ENCODE data around the gene ATP9B. TPM values are rescaled to one million over a fixed set of nuclear protein-coding genes. Genes with fewer than 3 reads are reported as not detected.

ATP9B gene
- polyA plus RNA-seq, 1 of the 3 experiments (the other 2 are of a cell fraction), result 11.2 TPM

DNA sequence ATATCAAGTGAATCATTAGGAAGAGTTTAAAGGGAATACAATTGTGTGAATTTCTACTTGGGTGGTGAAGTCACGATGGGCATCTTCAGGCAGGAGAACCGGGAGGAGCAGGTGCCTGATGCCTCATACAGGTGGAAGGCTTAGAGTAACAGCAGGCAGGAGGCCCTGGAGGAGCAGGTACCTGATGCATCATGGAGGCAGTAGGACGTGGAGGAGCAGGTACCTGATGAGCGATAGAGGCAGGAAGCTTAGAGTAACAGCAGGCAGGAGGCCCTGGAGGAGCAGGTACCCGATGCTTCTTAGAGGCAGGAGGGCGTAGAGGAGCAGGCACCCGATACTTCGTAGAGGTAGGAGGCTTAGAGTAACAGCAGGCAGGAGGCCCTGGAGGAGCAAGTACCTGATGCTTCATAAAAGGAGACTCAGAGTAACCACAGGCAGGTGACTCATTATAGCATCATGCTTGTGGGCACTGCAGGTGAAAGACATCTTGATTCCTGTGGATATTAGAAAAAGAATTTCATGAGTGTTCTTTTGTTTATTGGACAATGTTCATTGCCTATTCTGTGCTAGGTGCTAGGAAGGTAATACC, 133.9 kb downstream of the ATP9B start:
- H3K4me2 ChIP-seq, result no peak overlapping the region
- WGBS (ENCODE audit: low lambda C conversion rate), result 93% methylated on average over 8 of the region's 8 CpGs
- H3K9me2 ChIP-seq, result no peaks in the 10 kb centered on the region
- peaks cover 0 to 8% of the 10 kb centered on the region in 2 experiments for H3K36me3 ChIP-seq (replicated peaks in 1 of 2; ENCODE audit: control insufficient read depth in 1 of 2, insufficient read depth in 2 of 2, low read length in 1 of 2)
- DNase-seq, result no peak
- CTCF ChIA-PET, result no interaction called here
- H3K9ac ChIP-seq, result no peak overlapping the region
- no peak overlapping the region for H3K27ac ChIP-seq (ENCODE audit: low read depth in 2 of 2, low read length in 1 of 2)
- H3K79me2 ChIP-seq (ENCODE audit: insufficient read depth), result no peaks in the 10 kb centered on the region
- no peak for TF ChIP-seq EZH2phosphoT487 (IDR thresholded peaks at IDR 0.05; ENCODE audit: borderline replicate concordance, low read depth)
- TF ChIP-seq, protein P1, sequence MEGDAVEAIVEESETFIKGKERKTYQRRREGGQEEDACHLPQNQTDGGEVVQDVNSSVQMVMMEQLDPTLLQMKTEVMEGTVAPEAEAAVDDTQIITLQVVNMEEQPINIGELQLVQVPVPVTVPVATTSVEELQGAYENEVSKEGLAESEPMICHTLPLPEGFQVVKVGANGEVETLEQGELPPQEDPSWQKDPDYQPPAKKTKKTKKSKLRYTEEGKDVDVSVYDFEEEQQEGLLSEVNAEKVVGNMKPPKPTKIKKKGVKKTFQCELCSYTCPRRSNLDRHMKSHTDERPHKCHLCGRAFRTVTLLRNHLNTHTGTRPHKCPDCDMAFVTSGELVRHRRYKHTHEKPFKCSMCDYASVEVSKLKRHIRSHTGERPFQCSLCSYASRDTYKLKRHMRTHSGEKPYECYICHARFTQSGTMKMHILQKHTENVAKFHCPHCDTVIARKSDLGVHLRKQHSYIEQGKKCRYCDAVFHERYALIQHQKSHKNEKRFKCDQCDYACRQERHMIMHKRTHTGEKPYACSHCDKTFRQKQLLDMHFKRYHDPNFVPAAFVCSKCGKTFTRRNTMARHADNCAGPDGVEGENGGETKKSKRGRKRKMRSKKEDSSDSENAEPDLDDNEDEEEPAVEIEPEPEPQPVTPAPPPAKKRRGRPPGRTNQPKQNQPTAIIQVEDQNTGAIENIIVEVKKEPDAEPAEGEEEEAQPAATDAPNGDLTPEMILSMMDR (IDR thresholded peaks at IDR 0.05), result no peak
- no peak for TF ChIP-seq GABPA (IDR thresholded peaks at IDR 0.05; ENCODE audit: low read depth)
- no peak for TF ChIP-seq NFIC (IDR thresholded peaks at IDR 0.05; ENCODE audit: borderline replicate concordance)
- TF ChIP-seq TEAD4 (IDR thresholded peaks at IDR 0.05; ENCODE audit: borderline replicate concordance, insufficient read depth), result no peak
- no peak for TF ChIP-seq RAD21 (IDR thresholded peaks at IDR 0.05; ENCODE audit: low read length)
- TF ChIP-seq, protein P2, sequence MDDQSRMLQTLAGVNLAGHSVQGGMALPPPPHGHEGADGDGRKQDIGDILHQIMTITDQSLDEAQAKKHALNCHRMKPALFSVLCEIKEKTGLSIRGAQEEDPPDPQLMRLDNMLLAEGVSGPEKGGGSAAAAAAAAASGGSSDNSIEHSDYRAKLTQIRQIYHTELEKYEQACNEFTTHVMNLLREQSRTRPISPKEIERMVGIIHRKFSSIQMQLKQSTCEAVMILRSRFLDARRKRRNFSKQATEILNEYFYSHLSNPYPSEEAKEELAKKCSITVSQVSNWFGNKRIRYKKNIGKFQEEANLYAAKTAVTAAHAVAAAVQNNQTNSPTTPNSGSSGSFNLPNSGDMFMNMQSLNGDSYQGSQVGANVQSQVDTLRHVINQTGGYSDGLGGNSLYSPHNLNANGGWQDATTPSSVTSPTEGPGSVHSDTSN (IDR thresholded peaks at IDR 0.05), result no peak
- TF ChIP-seq, protein P3, sequence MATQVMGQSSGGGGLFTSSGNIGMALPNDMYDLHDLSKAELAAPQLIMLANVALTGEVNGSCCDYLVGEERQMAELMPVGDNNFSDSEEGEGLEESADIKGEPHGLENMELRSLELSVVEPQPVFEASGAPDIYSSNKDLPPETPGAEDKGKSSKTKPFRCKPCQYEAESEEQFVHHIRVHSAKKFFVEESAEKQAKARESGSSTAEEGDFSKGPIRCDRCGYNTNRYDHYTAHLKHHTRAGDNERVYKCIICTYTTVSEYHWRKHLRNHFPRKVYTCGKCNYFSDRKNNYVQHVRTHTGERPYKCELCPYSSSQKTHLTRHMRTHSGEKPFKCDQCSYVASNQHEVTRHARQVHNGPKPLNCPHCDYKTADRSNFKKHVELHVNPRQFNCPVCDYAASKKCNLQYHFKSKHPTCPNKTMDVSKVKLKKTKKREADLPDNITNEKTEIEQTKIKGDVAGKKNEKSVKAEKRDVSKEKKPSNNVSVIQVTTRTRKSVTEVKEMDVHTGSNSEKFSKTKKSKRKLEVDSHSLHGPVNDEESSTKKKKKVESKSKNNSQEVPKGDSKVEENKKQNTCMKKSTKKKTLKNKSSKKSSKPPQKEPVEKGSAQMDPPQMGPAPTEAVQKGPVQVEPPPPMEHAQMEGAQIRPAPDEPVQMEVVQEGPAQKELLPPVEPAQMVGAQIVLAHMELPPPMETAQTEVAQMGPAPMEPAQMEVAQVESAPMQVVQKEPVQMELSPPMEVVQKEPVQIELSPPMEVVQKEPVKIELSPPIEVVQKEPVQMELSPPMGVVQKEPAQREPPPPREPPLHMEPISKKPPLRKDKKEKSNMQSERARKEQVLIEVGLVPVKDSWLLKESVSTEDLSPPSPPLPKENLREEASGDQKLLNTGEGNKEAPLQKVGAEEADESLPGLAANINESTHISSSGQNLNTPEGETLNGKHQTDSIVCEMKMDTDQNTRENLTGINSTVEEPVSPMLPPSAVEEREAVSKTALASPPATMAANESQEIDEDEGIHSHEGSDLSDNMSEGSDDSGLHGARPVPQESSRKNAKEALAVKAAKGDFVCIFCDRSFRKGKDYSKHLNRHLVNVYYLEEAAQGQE (IDR thresholded peaks at IDR 0.05; ENCODE audit: low read depth, low read length), result no peak
- no peak for TF ChIP-seq RFX5 (IDR thresholded peaks at IDR 0.05; ENCODE audit: low read length)
- H3F3A ChIP-seq (replicated peaks; ENCODE audit: insufficient read depth), result no peaks in the 10 kb centered on the region
- H3K4me3 ChIP-seq (ENCODE audit: low read depth in 2 of 2, low read length in 1 of 2), result no peak overlapping the region
- H4K20me1 ChIP-seq (ENCODE audit: insufficient read depth), result no peaks in the 10 kb centered on the region
- H3K9me3 ChIP-seq, result no peaks in the 10 kb centered on the region
- POLR2A ChIA-PET, result no interaction called here
- H3K27me3 ChIP-seq (ENCODE audit: insufficient read depth), result no peaks in the 10 kb centered on the region
- H3K4me1 ChIP-seq (ENCODE audit: control insufficient read depth in 1 of 2, insufficient read depth in 2 of 2, low read depth in 1 of 2, low read length in 1 of 2), result no peaks in the 10 kb centered on the region; a peak in 1 of 4 replicates
- H2AFZ ChIP-seq (ENCODE audit: low read depth), result no peak overlapping the region
